Measurements from ENCODE around the gene SMCO2. TPM values are rescaled to one million over a fixed set of nuclear protein-coding genes. Genes with fewer than 3 reads are reported as not detected.

Gene SMCO2
- total and polyA plus RNA-seq, 2 of the 8 experiments (the other 6 are each of a cell fraction or from before 2014, with no cell fraction given) = 0.24 to 0.80 TPM

GRCh38 chr12:27449893-27450534 is 3.5 kb downstream of the SMCO2 start:
- H3K56ac ChIP-seq (replicated peaks; ENCODE audit: insufficient read length, low read depth, low read length) = no peak overlapping the region
- H2BK12ac ChIP-seq (ENCODE audit: low read depth, low read length) = no peak overlapping the region
- no peak overlapping the region for H3K4me3 ChIP-seq (ENCODE audit: extremely low read depth in 1 of 4, insufficient read depth in 2 of 4, low read depth in 3 of 4, low read length in 4 of 4)
- ChIA-PET CTCF (ENCODE audit: partially characterized antibody) (interaction anchor here (0.5 to 1.5 kb wide), 3 partner anchors 10 to 576 kb away, joined by 3 to 5 read pairs (median 3); no protein-coding TSS in a partner anchor), POLR2A (ENCODE audit: partially characterized antibody) (no interaction called here)
- no peaks in the 10 kb centered on the region for H3K79me2 ChIP-seq (ENCODE audit: control insufficient read depth in 1 of 2, insufficient read depth in 2 of 2, low read length in 2 of 2)
- no peaks in the 10 kb centered on the region for H3K4me1 ChIP-seq (replicated peaks in 1 of 4; ENCODE audit: control insufficient read depth in 3 of 4, insufficient read depth in 4 of 4, low read length in 3 of 4)
- H4K8ac ChIP-seq (ENCODE audit: extremely low read depth, insufficient read depth, low read length) = no peak overlapping the region
- no peak overlapping the region for H3K4me2 ChIP-seq (ENCODE audit: insufficient read depth in 1 of 2, low read depth in 2 of 2, low read length in 2 of 2)
- H2AK5ac ChIP-seq (ENCODE audit: low read depth, low read length) = no peak overlapping the region
- H3K9me3 ChIP-seq (ENCODE audit: insufficient read depth in 2 of 2, low read depth in 1 of 2, low read length in 1 of 2) = no peaks in the 10 kb centered on the region
- no peak overlapping the region for H3K23ac ChIP-seq (ENCODE audit: insufficient read length)
- H3K23me2 ChIP-seq (ENCODE audit: low read depth, low read length) = no peaks in the 10 kb centered on the region
- no peaks in the 10 kb centered on the region for H3K27me3 ChIP-seq (replicated peaks in 1 of 4; ENCODE audit: control insufficient read depth in 3 of 4, extremely low read depth in 1 of 4, insufficient read depth in 3 of 4, low read length in 3 of 4)
- H3K79me1 ChIP-seq (ENCODE audit: low read depth, low read length) = no peaks in the 10 kb centered on the region
- no peak overlapping the region for H3K27ac ChIP-seq (ENCODE audit: low read depth, low read length)
- H2AFZ ChIP-seq (ENCODE audit: low read length) = no peak overlapping the region
- H2BK15ac ChIP-seq (ENCODE audit: low read length) = no peak overlapping the region
- no peak overlapping the region for H3K4ac ChIP-seq (replicated peaks; ENCODE audit: insufficient read length, low read depth, low read length)
- no peaks in the 10 kb centered on the region for H3K36me3 ChIP-seq (ENCODE audit: control insufficient read depth in 2 of 4, insufficient read depth in 4 of 4, low read length in 3 of 4)
- H2BK5ac ChIP-seq (ENCODE audit: low read depth, low read length) = no peak overlapping the region
- H3K9ac ChIP-seq (replicated peaks in 1 of 4; ENCODE audit: extremely low read depth in 1 of 4, low read depth in 3 of 4, low read length in 3 of 4) = no peak overlapping the region
- H2BK120ac ChIP-seq (replicated peaks; ENCODE audit: low read depth, low read length) = no peak overlapping the region
- no peak overlapping the region for H3K18ac ChIP-seq (ENCODE audit: extremely low read depth, low read length)
- DNase-seq (ENCODE audit: low read depth in 1 of 2, low spot score in 2 of 2) (no peak), FAIRE-seq (no peak)
- no peak overlapping the region for H3K14ac ChIP-seq (ENCODE audit: insufficient read length)
- no peak overlapping the region for H4K91ac ChIP-seq (replicated peaks; ENCODE audit: insufficient read length, low read length)
- no peaks in the 10 kb centered on the region for H4K20me1 ChIP-seq (replicated peaks in 1 of 2; ENCODE audit: control insufficient read depth in 1 of 2, insufficient read depth in 2 of 2, low read length in 2 of 2)
- WGBS, 2 experiments (ENCODE audit: extremely low coverage in 1 of 2, insufficient coverage in 1 of 2, insufficient read length in 1 of 2, insufficient replicate concordance in 2 of 2, low coverage in 1 of 2, low lambda C conversion rate in 2 of 2, missing lambda C conversion rate in 1 of 2) = 86% methylated on average over 5 of the region's 5 CpGs; no CpG with 5 or more reads in 1 of the 2 experiments
- no peak overlapping the region for H2BK20ac ChIP-seq (ENCODE audit: low read length)
- no peak overlapping the region for H4K5ac ChIP-seq (ENCODE audit: insufficient read length, low read depth, low read length)
- TF ChIP-seq TAF1 (IDR thresholded peaks at IDR 0.05; ENCODE audit: low read depth, low read length) = no peak
- no peak for TF ChIP-seq JUN (IDR thresholded peaks at IDR 0.05; ENCODE audit: low read depth, low read length)
- no peak for TF ChIP-seq MAX (IDR thresholded peaks at IDR 0.05)
- no peak for TF ChIP-seq BACH1 (IDR thresholded peaks at IDR 0.05; ENCODE audit: low read length)
- no peak for TF ChIP-seq SAP30 (IDR thresholded peaks at IDR 0.05; ENCODE audit: insufficient read depth, insufficient replicate concordance, low read length)
- TF ChIP-seq CREB1 (IDR thresholded peaks at IDR 0.05) = no peak
- no peak for TF ChIP-seq E2F6 (IDR thresholded peaks at IDR 0.05)
- no peak for TF ChIP-seq CTCF (IDR thresholded peaks at IDR 0.05; ENCODE audit: control extremely low read depth in 1 of 3, insufficient read depth in 1 of 3, low read depth in 1 of 3, low read length in 3 of 3)
- TF ChIP-seq EP300 (IDR thresholded peaks at IDR 0.05; ENCODE audit: borderline replicate concordance in 1 of 2, low read depth in 2 of 2, low read length in 2 of 2) = no peak
- no peak for TF ChIP-seq POU5F1 (IDR thresholded peaks at IDR 0.05; ENCODE audit: low read depth, low read length)

Measured in H1 (cell line).